PFSK-1 (cell line): Measurements from ENCODE around the gene STARD3.

Experiments used
- FOXP2 ChIP-seq: optimal IDR thresholded peaks from 2 replicates; pipeline ENCODE3; 2011; ENCODE audit warnings: borderline replicate concordance, control low read depth, inconsistent platforms; ENCODE audit not compliant: insufficient read depth; ENCODE audit errors: extremely low read length, extremely low read depth
- POLR2AphosphoS5 ChIP-seq: IDR thresholded peaks from 2 replicates; pipeline ENCODE4 v1.6.1; 2012; ENCODE audit warnings: low read depth, mild to moderate bottlenecking, control low read depth, low read length, moderate library complexity
- SIN3A ChIP-seq: IDR thresholded peaks from 2 replicates; pipeline ENCODE4 v1.6.1; 2012; ENCODE audit warnings: mild to moderate bottlenecking, low read length, moderate library complexity, borderline replicate concordance; ENCODE audit not compliant: insufficient read depth
- TAF1 ChIP-seq: IDR thresholded peaks from 2 replicates; pipeline ENCODE4 v1.6.1; 2012; ENCODE audit warnings: low read length, control low read depth, borderline replicate concordance; ENCODE audit not compliant: insufficient read depth
- TF ChIP-seq, protein P1 (sequence below), 2 experiments: IDR thresholded peaks; 2 replicates each; pipeline versions ENCODE4 v1.6.1 to v1.8.0; 2011 to 2012; ENCODE audit warnings: low read depth in 2 of 2, low read length in 2 of 2, control low read depth in 1 of 2, inconsistent platforms in 1 of 2, mild to moderate bottlenecking in 1 of 2, moderate library complexity in 1 of 2; ENCODE audit not compliant: insufficient read depth in 1 of 2

Gene STARD3

DNA sequence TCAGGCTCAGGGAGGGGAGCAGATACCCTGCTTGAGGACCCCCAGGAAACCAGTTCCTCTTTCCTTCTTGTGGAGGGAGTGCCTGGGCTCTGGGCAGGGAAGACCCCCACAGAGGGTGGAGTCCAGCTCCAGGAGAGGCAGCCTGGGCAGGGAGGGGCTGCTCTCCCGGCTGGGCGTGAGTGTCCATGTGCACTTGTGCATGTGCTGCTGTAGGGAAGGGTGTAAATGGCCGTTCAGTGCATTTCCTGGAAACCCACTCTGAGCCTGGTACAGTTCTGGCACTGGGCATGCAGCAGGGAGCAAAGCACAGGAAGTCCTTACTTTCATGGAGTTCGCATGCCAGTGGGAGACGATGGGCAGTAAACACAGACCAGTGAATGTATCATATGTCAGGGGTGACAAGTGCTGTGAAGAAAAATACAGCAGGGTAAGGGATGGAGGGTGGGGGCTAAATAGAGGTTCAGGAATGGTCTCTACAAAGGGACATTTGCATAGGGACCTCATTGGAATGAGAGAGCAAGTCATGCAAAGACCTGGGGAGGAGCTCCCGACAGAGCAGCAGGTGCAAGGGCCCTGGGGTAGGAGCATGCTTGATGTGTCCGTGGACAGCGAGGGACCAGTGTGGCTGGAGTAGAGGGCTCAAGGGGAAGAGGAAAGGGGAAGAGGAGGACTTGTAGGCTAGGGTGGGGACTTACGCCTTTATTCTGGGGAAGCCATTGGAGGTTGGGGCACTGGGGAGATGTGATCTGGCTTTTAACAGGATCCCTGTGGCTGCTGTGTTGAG, 5.5 kb downstream of the STARD3 start:
- TF ChIP-seq, protein P1, sequence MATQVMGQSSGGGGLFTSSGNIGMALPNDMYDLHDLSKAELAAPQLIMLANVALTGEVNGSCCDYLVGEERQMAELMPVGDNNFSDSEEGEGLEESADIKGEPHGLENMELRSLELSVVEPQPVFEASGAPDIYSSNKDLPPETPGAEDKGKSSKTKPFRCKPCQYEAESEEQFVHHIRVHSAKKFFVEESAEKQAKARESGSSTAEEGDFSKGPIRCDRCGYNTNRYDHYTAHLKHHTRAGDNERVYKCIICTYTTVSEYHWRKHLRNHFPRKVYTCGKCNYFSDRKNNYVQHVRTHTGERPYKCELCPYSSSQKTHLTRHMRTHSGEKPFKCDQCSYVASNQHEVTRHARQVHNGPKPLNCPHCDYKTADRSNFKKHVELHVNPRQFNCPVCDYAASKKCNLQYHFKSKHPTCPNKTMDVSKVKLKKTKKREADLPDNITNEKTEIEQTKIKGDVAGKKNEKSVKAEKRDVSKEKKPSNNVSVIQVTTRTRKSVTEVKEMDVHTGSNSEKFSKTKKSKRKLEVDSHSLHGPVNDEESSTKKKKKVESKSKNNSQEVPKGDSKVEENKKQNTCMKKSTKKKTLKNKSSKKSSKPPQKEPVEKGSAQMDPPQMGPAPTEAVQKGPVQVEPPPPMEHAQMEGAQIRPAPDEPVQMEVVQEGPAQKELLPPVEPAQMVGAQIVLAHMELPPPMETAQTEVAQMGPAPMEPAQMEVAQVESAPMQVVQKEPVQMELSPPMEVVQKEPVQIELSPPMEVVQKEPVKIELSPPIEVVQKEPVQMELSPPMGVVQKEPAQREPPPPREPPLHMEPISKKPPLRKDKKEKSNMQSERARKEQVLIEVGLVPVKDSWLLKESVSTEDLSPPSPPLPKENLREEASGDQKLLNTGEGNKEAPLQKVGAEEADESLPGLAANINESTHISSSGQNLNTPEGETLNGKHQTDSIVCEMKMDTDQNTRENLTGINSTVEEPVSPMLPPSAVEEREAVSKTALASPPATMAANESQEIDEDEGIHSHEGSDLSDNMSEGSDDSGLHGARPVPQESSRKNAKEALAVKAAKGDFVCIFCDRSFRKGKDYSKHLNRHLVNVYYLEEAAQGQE (IDR thresholded peaks at IDR 0.05; ENCODE audit: insufficient read depth in 1 of 2, low read depth in 2 of 2, low read length in 2 of 2), result no peak
- TF ChIP-seq SIN3A (no peak), FOXP2 (no peak), POLR2AphosphoS5 (no peak), TAF1 (no peak)

DNA sequence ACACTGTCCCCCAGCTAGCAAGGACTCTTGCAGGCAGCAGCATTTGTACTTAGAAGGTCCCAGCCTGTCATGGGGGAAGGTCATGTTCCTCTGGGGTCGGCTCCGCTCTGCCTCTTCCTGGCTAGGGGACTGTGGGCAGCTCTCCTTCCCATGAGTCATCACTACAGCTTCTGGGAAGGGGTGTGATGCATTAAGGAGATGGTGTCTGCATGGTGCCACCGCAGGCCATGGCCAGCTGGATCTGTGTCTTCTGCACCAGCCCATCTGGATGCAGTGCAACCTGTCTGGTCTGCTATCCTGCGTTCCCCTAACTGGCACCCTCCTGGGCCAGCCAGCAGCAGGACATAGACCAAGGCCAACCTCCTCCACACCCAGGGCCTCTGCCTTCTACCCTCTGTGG, 6.3 kb downstream of the STARD3 start:
- no peak for TF ChIP-seq FOXP2
- TF ChIP-seq, protein P1 (IDR thresholded peaks at IDR 0.05; ENCODE audit: insufficient read depth in 1 of 2, low read depth in 2 of 2, low read length in 2 of 2), result no peak
- no peak for TF ChIP-seq TAF1
- TF ChIP-seq SIN3A, result no peak
- no peak for TF ChIP-seq POLR2AphosphoS5

DNA sequence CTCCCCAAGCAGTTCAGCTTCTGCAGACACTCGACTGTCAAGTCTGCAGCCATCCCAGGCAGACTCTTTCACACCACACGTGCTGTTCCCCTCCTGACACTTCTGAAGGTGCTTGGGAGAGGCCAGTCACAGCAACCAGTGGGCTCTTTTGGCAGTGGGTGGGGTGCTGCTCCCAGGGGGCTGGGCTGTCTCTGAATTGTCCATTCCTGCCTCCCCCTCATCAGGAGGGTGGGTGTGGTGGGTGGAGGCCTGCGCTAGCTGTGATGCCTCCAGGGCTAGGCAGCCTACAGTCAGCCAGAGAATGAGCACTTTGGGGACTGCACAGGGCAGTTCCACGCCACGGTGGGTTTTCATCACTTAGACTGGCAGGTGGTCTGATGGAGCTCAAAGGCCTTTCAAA, 10.3 kb downstream of the STARD3 start:
- TF ChIP-seq TAF1, result no peak
- TF ChIP-seq, protein P1 (IDR thresholded peaks at IDR 0.05; ENCODE audit: insufficient read depth in 1 of 2, low read depth in 2 of 2, low read length in 2 of 2), result no peak
- TF ChIP-seq FOXP2, result no peak
- TF ChIP-seq POLR2AphosphoS5, result no peak
- no peak for TF ChIP-seq SIN3A

- TF ChIP-seq SIN3A (no peak), POLR2AphosphoS5 (no peak), TAF1 (no peak), FOXP2 (no peak)
- TF ChIP-seq, protein P1 (IDR thresholded peaks at IDR 0.05; ENCODE audit: insufficient read depth in 1 of 2, low read depth in 2 of 2, low read length in 2 of 2), result no peak
Measured at GRCh38 chr17:39648616-39649366, 11.8 kb downstream of the STARD3 start.
